Measurements from ENCODE around the gene AGAP1.

AGAP1 gene

DNA sequence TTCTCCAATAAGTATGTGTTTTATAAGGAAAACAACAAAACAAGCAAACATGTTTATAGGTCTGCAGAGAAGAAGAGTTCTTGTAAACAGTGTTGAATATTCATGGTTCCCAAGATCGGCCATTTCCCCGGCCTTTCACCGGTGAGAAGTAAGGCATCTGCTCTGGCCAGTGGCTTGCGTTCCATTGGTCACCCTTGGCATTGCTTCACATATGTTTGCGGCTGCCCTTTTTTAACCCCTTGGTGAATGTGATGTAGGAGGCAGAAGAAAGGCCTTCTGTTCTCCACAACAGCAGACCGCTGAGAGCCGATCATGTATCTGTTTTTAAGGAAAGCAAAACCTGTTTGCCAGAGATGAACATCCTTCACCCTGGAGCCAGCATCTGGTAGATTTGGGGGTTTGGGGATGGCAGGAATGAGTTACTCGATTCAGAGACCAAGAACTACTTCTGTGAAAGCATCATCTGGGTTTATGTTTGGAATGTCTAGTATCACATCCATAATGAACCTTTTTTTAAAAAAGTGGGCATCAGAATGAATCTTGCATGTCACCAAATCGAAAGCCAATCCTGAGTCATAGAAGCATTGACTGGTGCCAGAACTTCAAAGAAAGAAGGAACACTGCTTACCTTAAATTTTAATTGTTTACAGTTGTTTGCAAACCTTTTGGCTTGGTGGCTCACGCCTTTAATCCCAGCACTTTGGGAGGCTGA lies 112.3 kb downstream of the AGAP1 start:
- DNase-seq = peak in 2 of 56 donors; percentile 29 to 44

GRCh38 chr2:235607546-235608199 lies 113.8 kb downstream of the AGAP1 start:
- no peak for DNase-seq

DNA sequence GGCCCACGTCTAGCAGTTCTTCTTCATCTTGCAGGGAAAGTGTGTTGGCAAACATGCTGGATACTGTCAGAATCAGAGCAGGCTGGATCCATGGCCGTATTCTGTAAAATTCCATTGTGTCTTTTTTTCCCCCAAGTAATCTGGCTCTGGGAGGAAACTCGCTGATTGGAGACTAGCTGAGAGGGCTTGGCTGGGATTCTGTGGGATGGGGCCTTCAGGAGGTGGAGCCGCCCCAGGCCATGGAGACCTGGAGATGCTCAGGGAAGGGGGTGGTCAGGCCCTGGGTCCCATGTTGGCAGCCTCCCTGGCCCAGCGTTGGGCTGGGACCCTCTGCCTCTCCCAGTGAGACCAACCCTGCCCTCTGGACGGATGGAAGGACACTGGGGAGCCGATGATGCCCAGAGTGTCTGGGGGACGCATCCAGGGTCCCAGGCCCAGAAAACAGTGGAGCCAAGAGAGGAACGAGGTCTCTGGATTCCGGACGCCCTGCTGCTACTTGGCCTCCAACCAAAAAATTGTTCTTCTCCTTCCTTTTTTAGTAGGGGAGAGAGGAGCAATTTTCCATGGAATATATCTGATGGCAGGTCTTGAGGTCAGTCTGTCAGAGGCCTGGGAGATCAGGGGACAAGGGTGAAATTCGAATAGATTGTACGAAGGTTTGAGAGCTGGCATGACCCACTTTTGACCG lies 114.5 kb downstream of the AGAP1 start:
- peak in 3 of 56 donors; percentile 25 to 52 (median 43) for DNase-seq

- DNase-seq = no peak
Measured at GRCh38 chr2:235609321-235609720, 115.5 kb downstream of the AGAP1 start.

DNA sequence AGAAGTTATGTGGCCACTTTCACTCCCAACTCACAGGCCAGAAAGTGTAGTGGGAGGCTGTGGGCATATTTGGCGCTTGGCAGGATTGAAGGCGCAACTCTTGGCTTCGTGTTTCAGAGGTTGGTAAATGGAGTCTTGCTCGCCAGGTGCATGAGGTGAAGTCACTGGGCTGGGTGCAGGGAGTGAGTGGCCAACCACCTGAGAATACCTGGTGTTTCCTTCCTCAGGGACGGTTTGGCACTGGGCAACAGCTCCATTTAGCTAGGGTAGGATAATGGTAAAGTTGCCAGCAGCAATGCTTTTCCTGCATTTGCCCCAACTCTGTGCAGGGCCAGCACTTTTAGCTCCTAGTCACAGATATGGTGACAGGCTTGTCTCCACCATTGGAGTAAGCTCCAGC lies 115.9 kb downstream of the AGAP1 start:
- DNase-seq = no peak

DNA sequence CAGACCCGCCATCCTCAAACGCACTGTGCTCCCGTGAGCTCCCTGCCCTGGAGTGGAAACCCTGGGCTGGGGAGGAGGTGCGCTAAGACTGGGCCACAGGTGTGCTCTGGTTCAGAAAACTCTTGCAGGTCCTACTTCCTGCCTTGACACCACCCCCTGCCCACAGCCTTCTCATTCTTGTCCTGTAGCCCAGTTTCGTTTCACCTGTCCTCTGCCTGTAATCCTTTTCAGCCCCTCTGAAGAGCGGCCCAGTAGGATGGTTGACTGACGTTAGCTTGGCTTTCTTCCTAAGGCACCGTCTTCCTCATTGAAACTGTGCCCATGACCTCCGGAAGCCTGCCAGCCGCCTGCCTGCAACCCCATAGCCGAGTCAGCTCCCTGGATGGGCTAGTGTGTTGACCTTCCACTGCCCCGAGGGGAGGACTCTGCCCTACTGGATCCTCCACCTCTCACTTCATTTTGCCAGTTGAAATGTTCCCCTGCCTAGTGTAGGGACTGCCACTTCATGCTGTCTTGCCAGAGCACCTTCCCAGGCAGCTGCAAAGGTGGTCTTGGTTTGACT lies 116.9 kb downstream of the AGAP1 start:
- DNase-seq = peak in 1 of 56 donors; percentile 21

DNA sequence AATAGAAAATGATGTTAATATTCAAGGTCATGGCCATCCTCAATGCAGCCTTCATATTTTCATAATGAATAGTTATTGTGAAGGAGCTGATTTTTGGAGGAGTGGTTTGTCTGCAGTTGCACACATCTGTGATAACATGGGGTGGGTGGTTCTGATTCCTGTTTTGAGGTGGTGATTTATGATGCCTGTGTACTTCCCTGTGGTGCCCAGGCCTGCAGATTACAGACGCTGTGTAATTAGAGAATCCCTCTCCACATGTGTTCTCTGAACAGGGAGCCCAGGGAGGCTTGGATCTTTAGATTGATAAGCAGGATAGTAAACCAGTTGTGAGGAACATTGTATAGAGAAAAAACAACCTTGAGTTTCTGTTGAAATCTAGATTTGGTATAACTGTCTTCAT lies 117.5 kb downstream of the AGAP1 start:
- DNase-seq = no peak

DNA sequence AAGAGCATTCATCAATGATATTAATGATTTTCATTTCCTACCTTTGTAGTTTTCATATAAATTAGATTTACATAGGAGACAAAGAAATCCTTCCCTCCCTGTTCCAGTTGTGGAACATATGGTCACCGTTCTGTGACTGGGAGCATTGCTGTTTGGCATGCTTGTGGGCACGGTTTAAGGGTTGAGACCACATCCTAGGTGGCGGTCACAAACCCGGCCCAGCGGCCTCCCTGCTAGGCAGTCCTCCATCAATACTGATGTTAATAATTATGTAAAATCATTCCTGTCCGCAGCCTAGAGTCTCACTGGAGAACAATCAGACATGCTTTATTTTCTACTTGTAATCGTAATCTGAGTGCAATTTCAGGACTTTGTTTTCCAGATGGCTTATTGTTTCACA lies 117.9 kb downstream of the AGAP1 start:
- DNase-seq = no peak

DNA sequence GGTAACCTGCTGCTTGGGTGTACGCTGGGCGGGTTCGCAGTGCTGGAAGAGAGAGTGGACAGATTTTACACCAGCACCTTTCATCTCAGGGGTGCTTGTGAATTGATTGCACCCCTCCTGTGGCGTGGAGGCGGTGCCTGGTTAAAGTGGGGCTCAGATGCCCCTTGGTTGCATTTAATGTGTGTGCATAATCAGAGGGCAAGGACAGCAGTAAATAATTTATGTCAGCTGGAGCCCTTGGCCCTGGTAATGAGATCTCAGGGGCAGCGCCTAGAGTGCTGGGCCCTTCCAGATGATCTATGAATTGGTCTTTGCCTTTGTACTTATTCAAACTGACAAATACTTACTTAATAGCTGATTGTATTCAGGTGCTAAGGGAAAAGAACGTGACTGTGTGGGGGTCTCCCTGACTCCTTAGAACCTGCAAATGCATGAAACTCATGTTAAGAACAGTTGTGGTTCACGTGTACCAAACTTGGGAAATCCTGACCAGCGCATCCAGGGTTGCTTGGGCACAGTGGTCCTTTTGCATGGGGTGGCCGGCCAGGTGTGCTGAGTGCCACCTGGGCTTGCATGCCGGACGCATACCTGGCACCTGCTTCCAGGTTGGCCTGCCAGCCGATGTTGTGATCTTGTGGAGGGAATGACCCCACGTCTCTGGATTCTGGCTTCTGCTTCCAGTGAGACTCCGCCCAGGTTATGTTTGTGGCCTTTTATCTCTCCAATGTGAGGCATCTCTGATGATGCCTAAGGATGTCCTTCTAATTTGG lies 118.5 kb downstream of the AGAP1 start:
- DNase-seq = no peak

DNA sequence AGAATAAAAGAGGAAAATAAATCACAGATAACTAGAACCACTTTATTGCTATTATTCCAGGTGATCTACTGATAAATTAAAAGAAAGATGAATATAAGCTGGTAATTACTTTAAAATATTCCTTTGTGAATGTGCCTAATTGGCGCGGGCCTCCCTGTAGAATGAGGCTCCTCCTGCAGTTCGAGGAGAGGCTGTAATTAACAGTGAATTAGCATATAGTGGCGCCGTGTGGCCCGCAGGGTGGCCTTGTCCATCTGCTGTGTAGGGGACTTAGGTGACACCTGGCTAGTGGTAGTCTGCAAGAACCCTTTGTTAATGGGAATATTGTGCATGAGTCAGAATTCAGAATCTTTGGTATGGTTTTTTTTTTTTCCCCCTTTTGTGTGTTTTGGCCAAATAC lies 119.8 kb downstream of the AGAP1 start:
- no peak for DNase-seq

GRCh38 chr2:235614176-235614860 lies 120.5 kb downstream of the AGAP1 start:
- DNase-seq = peak in 13 of 56 donors; percentile 21 to 68 (median 37)

- peak in 54 of 56 donors; percentile 48 to 96 (median 84) for DNase-seq
Measured at GRCh38 chr2:235614900-235615712, 121.3 kb downstream of the AGAP1 start.

- DNase-seq = no peak
Measured at GRCh38 chr2:235616885-235617284, 123.0 kb downstream of the AGAP1 start.

DNA sequence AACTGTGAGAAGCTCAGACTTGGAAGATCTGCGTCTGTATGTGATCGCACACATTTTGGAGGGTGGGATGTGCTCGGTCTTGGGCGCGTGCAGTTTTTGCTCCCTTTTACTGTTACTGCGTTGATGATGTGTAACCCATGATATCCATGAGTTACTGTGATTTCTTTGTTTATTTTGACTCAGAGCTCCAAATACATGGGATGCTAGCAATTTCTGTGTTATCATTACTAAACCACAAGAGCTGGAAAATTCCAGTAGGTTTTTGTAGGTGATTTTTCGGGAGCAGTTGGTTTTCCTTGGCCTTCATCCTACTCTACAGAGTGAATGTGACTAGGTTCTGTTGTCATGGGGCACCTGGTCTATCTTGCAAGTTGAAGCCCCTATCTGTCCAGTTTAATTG lies 124.2 kb downstream of the AGAP1 start:
- DNase-seq = peak in 2 of 56 donors; percentile 28 to 29

GRCh38 chr2:235619544-235619943 lies 125.7 kb downstream of the AGAP1 start:
- no peak for DNase-seq

- peak in 15 of 56 donors; percentile 26 to 62 (median 41) for DNase-seq
Measured at GRCh38 chr2:235621736-235622135, 127.9 kb downstream of the AGAP1 start.

DNA sequence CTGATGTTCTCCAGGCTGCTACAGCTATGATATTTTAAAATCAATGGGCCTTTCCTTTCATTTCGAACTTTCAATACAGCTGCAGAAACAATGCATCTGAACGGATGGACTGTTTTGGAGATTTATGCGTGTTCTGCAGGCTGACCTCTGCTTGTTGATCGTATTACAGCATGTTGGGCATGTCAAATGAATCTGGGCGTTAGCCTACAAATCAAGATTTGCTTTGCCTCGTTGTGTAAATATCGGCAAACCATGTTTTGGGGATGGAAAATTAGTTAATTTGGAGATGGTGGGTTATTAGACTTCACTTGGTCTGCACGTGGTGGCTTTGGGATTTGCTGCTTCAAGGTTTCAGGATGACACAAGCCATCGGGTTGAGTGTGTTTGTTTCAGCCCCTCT lies 129.3 kb downstream of the AGAP1 start:
- no peak for DNase-seq

DNA sequence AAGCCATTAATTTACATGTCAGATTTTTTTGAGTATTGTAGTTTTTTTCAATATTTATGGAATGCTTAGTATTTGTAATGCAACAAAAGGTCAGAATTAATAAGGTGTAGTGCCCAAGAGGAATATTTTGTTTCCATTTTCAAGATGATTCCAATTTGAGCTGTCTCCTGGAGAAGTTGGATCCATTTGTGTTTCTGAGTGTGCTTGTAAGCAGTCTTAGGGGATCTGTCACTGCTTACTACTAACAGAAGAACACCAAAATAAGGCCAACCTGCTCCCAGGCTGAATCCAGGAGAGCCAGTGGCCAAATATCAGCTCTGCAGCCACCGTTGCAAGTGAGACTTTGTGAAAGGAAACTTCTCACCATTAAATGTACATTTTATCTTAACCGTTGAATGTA lies 129.9 kb downstream of the AGAP1 start:
- no peak for DNase-seq

GRCh38 chr2:235626658-235627057 lies 132.8 kb downstream of the AGAP1 start:
- DNase-seq = no peak

DNA sequence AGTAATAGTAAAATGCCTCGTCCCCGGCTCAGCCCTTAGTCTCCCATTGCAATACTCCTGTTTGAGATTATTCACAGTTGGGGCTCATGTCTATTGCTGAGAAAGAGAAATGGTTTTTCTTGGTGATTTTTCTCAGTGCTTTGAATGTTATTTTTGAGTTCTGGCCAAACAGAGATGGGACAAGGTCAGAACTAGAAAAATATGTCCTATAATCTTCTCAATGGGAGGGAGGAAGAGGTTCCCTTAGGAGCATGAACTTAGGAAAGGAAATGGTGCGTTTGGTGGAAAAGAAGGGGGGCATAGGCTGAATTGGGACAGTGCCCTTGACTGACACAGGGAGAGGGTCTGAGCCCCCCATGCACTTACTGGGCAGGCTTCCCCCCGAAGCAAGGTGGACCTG lies 133.8 kb downstream of the AGAP1 start:
- DNase-seq = no peak

All from nucleus accumbens (tissue), 56 donors.